GM12891 (cell line): ENCODE results near the gene DUSP8.

Source experiments
- DNase-seq: peaks from one replicate; pipeline ENCODE4 v3.0.0; 2011; ENCODE audit warnings: low spot score; ENCODE audit not compliant: insufficient read length
- FAIRE-seq: peaks from 2 replicates; lab custom pipeline; 2011; peaks lifted over from hg19 to GRCh38; lab: Jason Lieb, UNC
- PAX5 ChIP-seq: IDR thresholded peaks from 2 replicates; pipeline ENCODE4 v1.6.1; 2011; ENCODE audit warnings: low read length, moderate library complexity, mild to moderate bottlenecking; ENCODE audit not compliant: insufficient read depth, severe bottlenecking
- POLR2A ChIP-seq: IDR thresholded peaks from 2 replicates; pipeline ENCODE4 v1.6.1; 2011; ENCODE audit warnings: low read depth, low read length, control low read depth
- POLR2AphosphoS5 ChIP-seq: IDR thresholded peaks from 2 replicates; pipeline ENCODE4 v1.6.1; 2011; ENCODE audit warnings: low read depth, low read length, control low read depth
- POU2F2 ChIP-seq: IDR thresholded peaks from 2 replicates; pipeline ENCODE4 v1.6.1; 2011; ENCODE audit warnings: low read depth, mild to moderate bottlenecking, control low read depth, low read length, moderate library complexity
- SPI1 ChIP-seq: IDR thresholded peaks from 2 replicates; pipeline ENCODE4 v1.6.1; 2011; ENCODE audit warnings: low read depth, low read length, control low read depth
- TAF1 ChIP-seq: IDR thresholded peaks from 2 replicates; pipeline ENCODE4 v1.6.1; 2011; ENCODE audit warnings: low read depth, low read length, control low read depth

The DUSP8 gene

GRCh38 chr11:1543606-1544263 lies 28.3 kb downstream of the DUSP8 start:
- TF ChIP-seq POU2F2 (no peak), POLR2AphosphoS5 (no peak), SPI1 (no peak)
- no peak for DNase-seq
- no peak for FAIRE-seq

- FAIRE-seq (no peak), DNase-seq (no peak)
Observed at GRCh38 chr11:1542267-1542666, 29.8 kb downstream of the DUSP8 start.

GRCh38 chr11:1541474-1542204 lies 30.4 kb downstream of the DUSP8 start:
- TF ChIP-seq PAX5: no peak
- no peak for TF ChIP-seq TAF1
- TF ChIP-seq SPI1: no peak
- no peak for DNase-seq

More at GRCh38 chr11:1542267-1542666, 29.8 kb downstream of the DUSP8 start:
- TF ChIP-seq POLR2AphosphoS5 (no peak), POU2F2 (no peak), POLR2A (no peak), PAX5 (no peak), TAF1 (no peak), SPI1 (no peak)

GRCh38 chr11:1540074-1540473 lies 32.0 kb downstream of the DUSP8 start:
- DNase-seq (no peak), FAIRE-seq (no peak)
- TF ChIP-seq TAF1 (no peak), SPI1 (no peak), PAX5 (no peak)

More at GRCh38 chr11:1541474-1542204, 30.4 kb downstream of the DUSP8 start:
- no peak for FAIRE-seq

- no peak for DNase-seq
- no peak for FAIRE-seq
- TF ChIP-seq POU2F2 (no peak), POLR2AphosphoS5 (no peak), TAF1 (no peak), SPI1 (no peak), POLR2A (no peak), PAX5 (no peak)
Observed at GRCh38 chr11:1538153-1538552, 33.9 kb downstream of the DUSP8 start.

- no peak for TF ChIP-seq PAX5
- no peak for TF ChIP-seq POLR2AphosphoS5
- TF ChIP-seq TAF1: no peak
- TF ChIP-seq POLR2A: no peak
- TF ChIP-seq POU2F2: no peak
- TF ChIP-seq SPI1: no peak
- FAIRE-seq (no peak), DNase-seq (no peak)
Observed at GRCh38 chr11:1536065-1536843, 35.8 kb downstream of the DUSP8 start.

- FAIRE-seq: no peak
- no peak for DNase-seq
- TF ChIP-seq TAF1 (no peak), PAX5 (no peak), SPI1 (no peak), POLR2AphosphoS5 (no peak), POU2F2 (no peak), POLR2A (no peak)
Observed at GRCh38 chr11:1534682-1535081, 37.4 kb downstream of the DUSP8 start.

GRCh38 chr11:1534171-1534570 lies 37.9 kb downstream of the DUSP8 start:
- TF ChIP-seq POU2F2 (no peak), POLR2A (no peak), SPI1 (no peak), TAF1 (no peak), POLR2AphosphoS5 (no peak), PAX5 (no peak)
- no peak for FAIRE-seq

GRCh38 chr11:1533342-1533725 lies 38.7 kb downstream of the DUSP8 start:
- no peak for TF ChIP-seq PAX5
- TF ChIP-seq POLR2A: no peak
- TF ChIP-seq POLR2AphosphoS5: no peak
- TF ChIP-seq SPI1: no peak
- no peak for TF ChIP-seq POU2F2
- no peak for TF ChIP-seq TAF1
- DNase-seq (no peak), FAIRE-seq (no peak)

More at GRCh38 chr11:1534171-1534570, 37.9 kb downstream of the DUSP8 start:
- DNase-seq: no peak
